Type B pancreatic cell (in vitro differentiated cells): ENCODE measurements around the gene EIF2AK3. TPM values are rescaled to one million over a fixed set of nuclear protein-coding genes. Genes with fewer than 3 reads are reported as not detected.

Experiments
- DNase-seq: peaks from one replicate; pipeline ENCODE4 v3.0.0; 2021; ENCODE audit warnings: mixed read lengths; ENCODE audit not compliant: unreplicated experiment; ENCODE audit errors: extremely low spot score
- H3K27ac Mint-ChIP-seq: 2 replicates; pipeline ENCODE4 v1.8.0; 2021; ENCODE audit warnings: mild to moderate bottlenecking, mixed read lengths
- H3K27me3 Mint-ChIP-seq: 2 replicates; pipeline ENCODE4 v1.8.0; 2021; ENCODE audit warnings: mixed read lengths
- H3K36me3 Mint-ChIP-seq: 2 replicates; pipeline ENCODE4 v1.8.0; 2021; ENCODE audit warnings: mixed read lengths
- H3K4me1 Mint-ChIP-seq: one replicate; pipeline ENCODE4 v1.8.0; 2021; ENCODE audit warnings: mixed read lengths; ENCODE audit not compliant: unreplicated experiment
- H3K4me3 Mint-ChIP-seq: 2 replicates; pipeline ENCODE4 v1.8.0; 2021; ENCODE audit warnings: mild to moderate bottlenecking, mixed read lengths
- H3K9me3 Mint-ChIP-seq: 2 replicates; pipeline ENCODE4 v1.8.0; 2021; ENCODE audit warnings: mixed read lengths
- CTCF ChIP-seq: fragments of 200-600 bp; sonication (generic); conservative IDR thresholded peaks from 2 replicates; pipeline ENCODE4 v1.5.0; 2021; ENCODE audit warnings: antibody characterized with exemption, mild to moderate bottlenecking
- total RNA-seq: library from RNA; stranded (reverse); gene quantifications from 2 replicates; pipeline ENCODE4 v1.2.1, GENCODE V29; 2021; ENCODE audit warnings: low replicate concordance

Gene EIF2AK3
- total RNA-seq, 1 donor from 2014 or later, result 22.9 TPM

GRCh38 chr2:88667219-88667618, 40.0 kb upstream of the EIF2AK3 start:
- H3K4me3 Mint-ChIP-seq, result no peak overlapping the region
- H3K27ac Mint-ChIP-seq, result no peak overlapping the region
- no peaks in the 10 kb centered on the region for H3K4me1 Mint-ChIP-seq
- H3K36me3 Mint-ChIP-seq, result no peaks in the 10 kb centered on the region
- peaks cover 3% of the 10 kb centered on the region for H3K27me3 Mint-ChIP-seq
- H3K9me3 Mint-ChIP-seq, result peaks cover 5% of the 10 kb centered on the region
- no peak for DNase-seq
- no peak for TF ChIP-seq CTCF

GRCh38 chr2:88666576-88666975, 39.3 kb upstream of the EIF2AK3 start:
- no peaks in the 10 kb centered on the region for H3K27me3 Mint-ChIP-seq
- DNase-seq, result no peak
- no peak overlapping the region for H3K4me3 Mint-ChIP-seq
- H3K27ac Mint-ChIP-seq, result no peak overlapping the region
- no peaks in the 10 kb centered on the region for H3K36me3 Mint-ChIP-seq
- TF ChIP-seq CTCF, result no peak
- peaks cover 5% of the 10 kb centered on the region for H3K9me3 Mint-ChIP-seq
- no peaks in the 10 kb centered on the region for H3K4me1 Mint-ChIP-seq

GRCh38 chr2:88660622-88661021, 33.4 kb upstream of the EIF2AK3 start:
- H3K36me3 Mint-ChIP-seq, result no peaks in the 10 kb centered on the region
- no peak overlapping the region for H3K27ac Mint-ChIP-seq
- no peaks in the 10 kb centered on the region for H3K27me3 Mint-ChIP-seq
- H3K9me3 Mint-ChIP-seq, result peaks cover 5% of the 10 kb centered on the region
- H3K4me1 Mint-ChIP-seq, result peaks cover 13% of the 10 kb centered on the region
- TF ChIP-seq CTCF, result no peak
- DNase-seq, result no peak
- H3K4me3 Mint-ChIP-seq, result no peak overlapping the region

- DNase-seq, result no peak
- no peak overlapping the region for H3K4me3 Mint-ChIP-seq
- peaks cover 13% of the 10 kb centered on the region for H3K4me1 Mint-ChIP-seq
- no peak for TF ChIP-seq CTCF
- no peaks in the 10 kb centered on the region for H3K36me3 Mint-ChIP-seq
- H3K27ac Mint-ChIP-seq, result peak overlapping the region; percentile 83
- H3K27me3 Mint-ChIP-seq, result no peaks in the 10 kb centered on the region
- H3K9me3 Mint-ChIP-seq, result peaks cover 5% of the 10 kb centered on the region
Measured at GRCh38 chr2:88659538-88659915, 32.3 kb upstream of the EIF2AK3 start.

GRCh38 chr2:88658881-88659537, 31.7 kb upstream of the EIF2AK3 start:
- no peak overlapping the region for H3K4me3 Mint-ChIP-seq

More at GRCh38 chr2:88658881-88659537, 31.7 kb upstream of the EIF2AK3 start:
- Mint-ChIP-seq H3K27me3 (no peaks in the 10 kb centered on the region), H3K4me1 (peaks cover 13% of the 10 kb centered on the region), H3K36me3 (no peaks in the 10 kb centered on the region), H3K27ac (peak overlapping the region; percentile 83), H3K9me3 (peaks cover 4% of the 10 kb centered on the region)
- TF ChIP-seq CTCF, result no peak
- DNase-seq, result no peak
